A549 (cell line): ENCODE results near the gene AK3. TPM values are rescaled to one million over a fixed set of nuclear protein-coding genes. Genes with fewer than 3 reads are reported as not detected.

ENCODE experiments used
- ATAC-seq, 2 experiments: fragments of 200-7000 bp in 1 of 2; fragments of >200 bp in 1 of 2; cut with Nextera tagmentation in 1 of 2; cut with Tn5 transposase in 1 of 2; 3 replicates each; pipeline versions ENCODE4 v1.8.0 to v1.9.1; 2018 to 2020; ENCODE audit warnings: mild to moderate bottlenecking in 1 of 2, moderate library complexity in 1 of 2
- CTCF ChIA-PET: fragments of 300-600 bp; sonication (Branson Sonifier 250); formaldehyde crosslinking; extraction: SDS; loops from one replicate; lab custom pipeline; 2021; ENCODE audit warnings: antibody characterized with exemption, inconsistent platforms; lab: Yijun Ruan, JAX
- POLR2A ChIA-PET: fragments of 350-600 bp; formaldehyde crosslinking; extraction: SDS; loops from one replicate; lab custom pipeline; 2021; ENCODE audit warnings: antibody characterized with exemption, inconsistent platforms; lab: Yijun Ruan, JAX
- DNase-seq, 2 experiments: peaks; one replicate each; pipeline versions ENCODE4 v3.0.0 to v3.0.0-alpha.2; 2011 to 2016; ENCODE audit warnings: low read depth in 1 of 2, low spot score in 1 of 2
- FAIRE-seq: peaks from 2 replicates; lab custom pipeline; 2011; peaks lifted over from hg19 to GRCh38; lab: Jason Lieb, UNC
- H3K27ac ChIP-seq, 2 experiments: fragments of >200 bp; sonication (Bioruptor Twin); formaldehyde crosslinking; 3 replicates each; pipeline ENCODE4 v1.5.1; 2016 to 2017
- H3K4me1 ChIP-seq: fragments of >200 bp; sonication (Bioruptor Twin); formaldehyde crosslinking; 3 replicates; pipeline ENCODE4 v1.6.1; 2016
- H3K4me2 ChIP-seq: fragments of >200 bp; sonication (Bioruptor Twin); formaldehyde crosslinking; 3 replicates; pipeline ENCODE4 v1.6.1; 2016
- H3K4me3 ChIP-seq: fragments of >200 bp; sonication (Bioruptor Twin); formaldehyde crosslinking; 3 replicates; pipeline ENCODE4 v1.5.1; 2016
- H3K9me3 ChIP-seq: fragments of >200 bp; sonication (Bioruptor Twin); formaldehyde crosslinking; 3 replicates; pipeline ENCODE4 v1.6.1; 2016
- BHLHE40 ChIP-seq: IDR thresholded peaks from 2 replicates; pipeline ENCODE4 v1.6.1; 2012; ENCODE audit warnings: low read depth, low read length, inconsistent platforms
- CBX8 ChIP-seq: fragments of 200-600 bp; sonication (generic); IDR thresholded peaks from 2 replicates; pipeline ENCODE4 v1.6.1; 2016
- CHD2 ChIP-seq: fragments of 150-350 bp; IDR thresholded peaks from 2 replicates; pipeline ENCODE4 v1.6.1; 2014; ENCODE audit warnings: low read length; ENCODE audit not compliant: partially characterized antibody
- CHD4 ChIP-seq: fragments of 200-600 bp; sonication (generic); IDR thresholded peaks from 2 replicates; pipeline ENCODE4 v1.6.1; 2016; ENCODE audit warnings: antibody characterized with exemption, mild to moderate bottlenecking, borderline replicate concordance
- EP300 ChIP-seq, 2 experiments: fragments of >200 bp; sonication (Bioruptor Twin); formaldehyde crosslinking; IDR thresholded peaks; 2 replicates in 1 of 2; 3 replicates in 1 of 2; pipeline ENCODE4 v1.6.1; 2016 to 2017
- FOSB ChIP-seq: fragments of 250-450 bp; sonication (Bioruptor Pico); IDR thresholded peaks from 2 replicates; pipeline ENCODE4 v1.5.0; 2020; ENCODE audit warnings: mild to moderate bottlenecking, moderate library complexity
- FOXS1 ChIP-seq: fragments of 250-450 bp; sonication (Bioruptor Pico); IDR thresholded peaks from 2 replicates; pipeline ENCODE4 v1.5.0; 2020; ENCODE audit warnings: mild to moderate bottlenecking, moderate library complexity
- HES2 ChIP-seq: fragments of >200 bp; sonication (Bioruptor Twin); formaldehyde crosslinking; IDR thresholded peaks from 2 replicates; pipeline ENCODE4 v1.6.1; 2016
- HOXB13 ChIP-seq: fragments of 250-450 bp; sonication (Bioruptor Pico); IDR thresholded peaks from 2 replicates; pipeline ENCODE4 v1.5.0; 2020; ENCODE audit warnings: low read depth, mild to moderate bottlenecking, moderate library complexity
- JUN ChIP-seq, 2 experiments: fragments of >200 bp; sonication (Bioruptor Twin); formaldehyde crosslinking; IDR thresholded peaks; 2 replicates in 1 of 2; 3 replicates in 1 of 2; pipeline ENCODE4 v1.6.1; 2016 to 2017
- MAFK ChIP-seq: fragments of 450-650 bp; IDR thresholded peaks from 2 replicates; pipeline ENCODE4 v1.6.1; 2014; ENCODE audit not compliant: partially characterized antibody
- MAX ChIP-seq: IDR thresholded peaks from 2 replicates; pipeline ENCODE4 v1.6.1; 2012
- NPAS2 ChIP-seq: fragments of 250-450 bp; sonication (Bioruptor Pico); IDR thresholded peaks from 2 replicates; pipeline ENCODE4 v1.8.0; 2022; ENCODE audit warnings: mild to moderate bottlenecking, moderate library complexity, borderline replicate concordance
- NR3C1 ChIP-seq: fragments of >200 bp; sonication (Bioruptor Twin); formaldehyde crosslinking; IDR thresholded peaks from 3 replicates; pipeline ENCODE4 v1.6.1; 2017
- SMC3 ChIP-seq: fragments of >200 bp; sonication (Bioruptor Twin); formaldehyde crosslinking; IDR thresholded peaks from 3 replicates; pipeline ENCODE4 v1.6.1; 2018; ENCODE audit warnings: inconsistent platforms
- WGBS: methylation state at CpG from one replicate; pipeline ENCODE4 v1.1.6; 2017; ENCODE audit errors: missing lambda C conversion rate; 5-methylcytosine and 5-hydroxymethylcytosine counted together
- polyA plus RNA-seq, 4 experiments: library from polyadenylated mRNA; depleted of rRNA in 3 of 4; stranded (reverse); fragments of >200 nt; fragmentation: RNase III in 1 of 4; extraction: RNeasy Plus Mini Kit Qiagen cat#74134 plus additional on column Dnase treatment in 1 of 4; gene quantifications; 2 replicates in 3 of 4; 3 replicates in 1 of 4; pipeline ENCODE4 v1.2.3, GENCODE V29; 2011 to 2017
- TF ChIP-seq, protein P1 (sequence below): fragments of 250-450 bp; sonication (Bioruptor Pico); IDR thresholded peaks from 2 replicates; pipeline ENCODE4 v1.5.0; 2020; ENCODE audit warnings: low read depth, mild to moderate bottlenecking, moderate library complexity
- TF ChIP-seq, protein P2 (sequence below): fragments of >200 bp; sonication (Bioruptor Twin); formaldehyde crosslinking; IDR thresholded peaks from 3 replicates; pipeline ENCODE4 v1.5.1; 2016

AK3 gene
- polyA plus RNA-seq, 2 of the 4 experiments (the other 2 are of a cell fraction), result 51.0 to 83.0 TPM

DNA sequence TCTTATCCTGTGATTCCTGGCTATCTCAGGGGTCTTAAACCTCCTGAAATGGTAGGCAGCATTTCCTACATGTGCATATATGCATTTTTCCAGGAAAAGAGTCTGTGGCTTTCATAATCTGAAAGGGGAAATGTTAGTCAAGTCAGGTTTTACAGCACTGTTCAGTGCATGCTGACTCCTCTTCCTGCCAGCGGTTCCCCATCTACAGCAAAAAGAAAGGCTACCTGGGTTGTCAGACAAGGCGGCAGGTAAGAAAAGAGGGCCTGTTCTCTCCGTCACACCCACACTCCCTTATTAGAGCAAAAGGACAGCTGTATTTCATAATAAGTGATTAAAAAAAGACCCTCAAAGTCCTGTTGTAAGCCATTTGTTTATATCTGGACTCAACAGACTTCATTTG lies 70.4 kb downstream of the AK3 start:
- Histone ChIP-seq H3K4me3 (no peak overlapping the region), H3K4me1 (peaks cover 11% of the 10 kb centered on the region), H3K4me2 (no peak overlapping the region), H3K27ac (no peak overlapping the region), H3K9me3 (no peaks in the 10 kb centered on the region)
- TF ChIP-seq, protein P1, sequence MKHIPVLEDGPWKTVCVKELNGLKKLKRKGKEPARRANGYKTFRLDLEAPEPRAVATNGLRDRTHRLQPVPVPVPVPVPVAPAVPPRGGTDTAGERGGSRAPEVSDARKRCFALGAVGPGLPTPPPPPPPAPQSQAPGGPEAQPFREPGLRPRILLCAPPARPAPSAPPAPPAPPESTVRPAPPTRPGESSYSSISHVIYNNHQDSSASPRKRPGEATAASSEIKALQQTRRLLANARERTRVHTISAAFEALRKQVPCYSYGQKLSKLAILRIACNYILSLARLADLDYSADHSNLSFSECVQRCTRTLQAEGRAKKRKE, result no peak
- TF ChIP-seq HOXB13 (CRISPR knock-in tag) (no peak), NR3C1 (no peak), CHD2 (no peak), EP300 (IDR thresholded peaks at IDR 0.05) (no peak), JUN (IDR thresholded peaks at IDR 0.05) (no peak), SMC3 (no peak)
- ChIA-PET POLR2A (interaction anchor here (1.1 to 1.4 kb wide), 2 partner anchors 7 to 9 kb away, joined by 4 read pairs; partner anchors contain the start of gene CDC37L1), CTCF (no interaction called here)
- DNase-seq (no peak), FAIRE-seq (no peak), ATAC-seq (no peak)
- WGBS, result 86% methylated on average over 3 of the region's 3 CpGs

- no peak overlapping the region for H3K4me2 ChIP-seq
- ChIA-PET POLR2A (interaction anchor here (1.1 to 1.4 kb wide), 2 partner anchors 8 to 9 kb away, joined by 4 read pairs; partner anchors contain the start of gene CDC37L1), CTCF (interaction anchor here (0.6 kb wide), 1 partner anchor 55 kb away, joined by 3 read pairs; no protein-coding TSS in a partner anchor)
- no peak overlapping the region for H3K27ac ChIP-seq
- TF ChIP-seq BHLHE40 (no peak), MAFK (peak; percentile 10), SMC3 (no peak)
- ATAC-seq, result no peak
- H3K4me3 ChIP-seq, result no peak overlapping the region
- H3K4me1 ChIP-seq, result peaks cover 13% of the 10 kb centered on the region
- no peak for FAIRE-seq
- H3K9me3 ChIP-seq, result no peaks in the 10 kb centered on the region
- no peak for DNase-seq
Observed at GRCh38 chr9:4669890-4670289, 71.1 kb downstream of the AK3 start.

DNA sequence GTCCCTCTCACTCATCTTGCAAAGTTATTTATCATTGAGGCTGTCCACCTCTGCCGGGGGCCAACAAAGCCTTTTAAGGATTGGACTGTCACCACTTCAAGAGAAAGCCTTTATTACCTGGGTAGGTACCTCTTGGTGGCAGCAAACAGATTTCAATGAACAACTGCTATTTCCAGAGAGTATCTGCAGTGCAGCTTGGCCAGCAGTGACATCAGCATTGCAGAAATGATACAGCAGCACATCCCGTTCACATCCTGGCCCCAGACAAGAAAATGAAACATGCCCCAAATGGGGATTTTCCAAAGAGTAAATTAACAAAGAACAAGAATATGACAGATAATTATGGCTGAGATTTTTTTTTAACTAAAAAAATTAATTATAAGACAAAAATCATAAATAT lies 72.4 kb downstream of the AK3 start:
- Histone ChIP-seq H3K9me3 (no peaks in the 10 kb centered on the region), H3K4me1 (peaks cover 21% of the 10 kb centered on the region), H3K4me3 (no peak overlapping the region), H3K27ac (no peak overlapping the region), H3K4me2 (no peak overlapping the region)
- ChIA-PET POLR2A (no interaction called here), CTCF (no interaction called here)
- WGBS, result 58% methylated on average over 2 of the region's 2 CpGs
- DNase-seq (no peak), ATAC-seq (no peak), FAIRE-seq (no peak)
- TF ChIP-seq, protein P2, sequence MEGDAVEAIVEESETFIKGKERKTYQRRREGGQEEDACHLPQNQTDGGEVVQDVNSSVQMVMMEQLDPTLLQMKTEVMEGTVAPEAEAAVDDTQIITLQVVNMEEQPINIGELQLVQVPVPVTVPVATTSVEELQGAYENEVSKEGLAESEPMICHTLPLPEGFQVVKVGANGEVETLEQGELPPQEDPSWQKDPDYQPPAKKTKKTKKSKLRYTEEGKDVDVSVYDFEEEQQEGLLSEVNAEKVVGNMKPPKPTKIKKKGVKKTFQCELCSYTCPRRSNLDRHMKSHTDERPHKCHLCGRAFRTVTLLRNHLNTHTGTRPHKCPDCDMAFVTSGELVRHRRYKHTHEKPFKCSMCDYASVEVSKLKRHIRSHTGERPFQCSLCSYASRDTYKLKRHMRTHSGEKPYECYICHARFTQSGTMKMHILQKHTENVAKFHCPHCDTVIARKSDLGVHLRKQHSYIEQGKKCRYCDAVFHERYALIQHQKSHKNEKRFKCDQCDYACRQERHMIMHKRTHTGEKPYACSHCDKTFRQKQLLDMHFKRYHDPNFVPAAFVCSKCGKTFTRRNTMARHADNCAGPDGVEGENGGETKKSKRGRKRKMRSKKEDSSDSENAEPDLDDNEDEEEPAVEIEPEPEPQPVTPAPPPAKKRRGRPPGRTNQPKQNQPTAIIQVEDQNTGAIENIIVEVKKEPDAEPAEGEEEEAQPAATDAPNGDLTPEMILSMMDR, result no peak
- TF ChIP-seq CBX8, result no peak
- TF ChIP-seq FOXS1, result no peak
- no peak for TF ChIP-seq MAX

- Histone ChIP-seq H3K9me3 (no peaks in the 10 kb centered on the region), H3K4me2 (no peak overlapping the region), H3K27ac (no peak overlapping the region), H3K4me3 (no peak overlapping the region), H3K4me1 (peaks cover 30% of the 10 kb centered on the region)
- ChIA-PET CTCF (interaction anchor here (0.5 to 0.8 kb wide), 2 partner anchors 23 to 198 kb away, joined by 3 read pairs; no protein-coding TSS in a partner anchor), POLR2A (no interaction called here)
- 96% methylated on average over 1 of the region's 1 CpG for WGBS
- DNase-seq (no peak), FAIRE-seq (no peak), ATAC-seq (no peak)
- TF ChIP-seq FOSB (CRISPR knock-in tag), result no peak
- no peak for TF ChIP-seq NPAS2
- no peak for TF ChIP-seq CHD4
- no peak for TF ChIP-seq HES2
Observed at GRCh38 chr9:4667681-4668080, 73.3 kb downstream of the AK3 start.
